ENCODE measurements around the gene FHIT. TPM values are rescaled to one million over a fixed set of nuclear protein-coding genes. Genes with fewer than 3 reads are reported as not detected.

Gene FHIT
- total RNA-seq, 4 donors from 2014 or later = 0.72 to 5.2 (median 2.1) TPM

- intact Hi-C loops (cut with DNase I; ENCODE audit: low total_unique reads) (no loop called here), in situ Hi-C loops (cut with MboI; ENCODE audit: low sequenced_read_pairs in 4 of 4) (no loop called here)
- H3K27ac ChIP-seq = no peak overlapping the region
- H3K36me3 ChIP-seq = no peaks in the 10 kb centered on the region
- ATAC-seq = no peak
- H3K4me1 ChIP-seq = no peaks in the 10 kb centered on the region
- TF ChIP-seq POLR2A (IDR thresholded peaks at IDR 0.05) (no peak), CTCF (IDR thresholded peaks at IDR 0.05 in 4 of 5, conservative IDR thresholded peaks at IDR 0.05 in 1 of 5) (no peak)
- no peak overlapping the region for H3K4me3 ChIP-seq
- H3K9me3 ChIP-seq = no peaks in the 10 kb centered on the region
- no peak for DNase-seq
- no peaks in the 10 kb centered on the region for H3K27me3 ChIP-seq
These were observed 334.7 kb downstream of the FHIT start for GRCh38 chr3:60916546-60916945.

GRCh38 chr3:60913474-60913873, 337.8 kb downstream of the FHIT start:
- Histone ChIP-seq H3K36me3 (no peaks in the 10 kb centered on the region), H3K27me3 (no peaks in the 10 kb centered on the region), H3K9me3 (no peaks in the 10 kb centered on the region), H3K4me3 (no peak overlapping the region), H3K27ac (no peak overlapping the region), H3K4me1 (no peaks in the 10 kb centered on the region)
- in situ Hi-C loops (cut with MboI; ENCODE audit: low sequenced_read_pairs in 4 of 4) = no loop called here
- ATAC-seq = no peak
- intact Hi-C loops (cut with DNase I; ENCODE audit: low total_unique reads) = no loop called here
- TF ChIP-seq POLR2A (IDR thresholded peaks at IDR 0.05) (no peak), CTCF (IDR thresholded peaks at IDR 0.05 in 4 of 5, conservative IDR thresholded peaks at IDR 0.05 in 1 of 5) (no peak)
- no peak for DNase-seq

- no peak overlapping the region for H3K27ac ChIP-seq
- TF ChIP-seq POLR2A (IDR thresholded peaks at IDR 0.05) = no peak
- TF ChIP-seq CTCF (IDR thresholded peaks at IDR 0.05 in 4 of 5, conservative IDR thresholded peaks at IDR 0.05 in 1 of 5) = no peak
- no peaks in the 10 kb centered on the region for H3K4me1 ChIP-seq
- ATAC-seq = no peak
- H3K27me3 ChIP-seq = no peaks in the 10 kb centered on the region
- no peak overlapping the region for H3K4me3 ChIP-seq
- no peak for DNase-seq
- H3K9me3 ChIP-seq = no peaks in the 10 kb centered on the region
- intact Hi-C loops (cut with DNase I; ENCODE audit: low total_unique reads) (no loop called here), in situ Hi-C loops (cut with MboI; ENCODE audit: low sequenced_read_pairs in 4 of 4) (no loop called here)
- H3K36me3 ChIP-seq = no peaks in the 10 kb centered on the region
These were observed 338.4 kb downstream of the FHIT start for GRCh38 chr3:60912876-60913275.

- Histone ChIP-seq H3K36me3 (no peaks in the 10 kb centered on the region), H3K4me1 (no peaks in the 10 kb centered on the region), H3K4me3 (no peak overlapping the region), H3K27ac (no peak overlapping the region), H3K9me3 (no peaks in the 10 kb centered on the region), H3K27me3 (no peaks in the 10 kb centered on the region)
- ATAC-seq (no peak), DNase-seq (no peak)
- intact Hi-C loops (cut with DNase I; ENCODE audit: low total_unique reads) (no loop called here), in situ Hi-C loops (cut with MboI; ENCODE audit: low sequenced_read_pairs in 4 of 4) (no loop called here)
- TF ChIP-seq CTCF (IDR thresholded peaks at IDR 0.05 in 4 of 5, conservative IDR thresholded peaks at IDR 0.05 in 1 of 5) (no peak), POLR2A (IDR thresholded peaks at IDR 0.05) (no peak)
These were observed 339.1 kb downstream of the FHIT start for GRCh38 chr3:60912142-60912541.

- H3K27ac ChIP-seq = no peak overlapping the region
- H3K4me3 ChIP-seq = no peak overlapping the region
- DNase-seq = no peak
- TF ChIP-seq POLR2A (IDR thresholded peaks at IDR 0.05) = no peak
- no peak for TF ChIP-seq CTCF (IDR thresholded peaks at IDR 0.05 in 4 of 5, conservative IDR thresholded peaks at IDR 0.05 in 1 of 5)
- H3K36me3 ChIP-seq = no peaks in the 10 kb centered on the region
- no peak for ATAC-seq
- intact Hi-C loops (cut with DNase I; ENCODE audit: low total_unique reads) (no loop called here), in situ Hi-C loops (cut with MboI; ENCODE audit: low sequenced_read_pairs in 4 of 4) (no loop called here)
- no peaks in the 10 kb centered on the region for H3K27me3 ChIP-seq
- H3K9me3 ChIP-seq = no peaks in the 10 kb centered on the region
- no peaks in the 10 kb centered on the region for H3K4me1 ChIP-seq
These were observed 341.7 kb downstream of the FHIT start for GRCh38 chr3:60909526-60909925.
